SK-N-SH (cell line): ENCODE data around the gene GFI1B.

Experiments
- CTCF ChIP-seq: fragments of 200-600 bp; sonication (generic); IDR thresholded peaks from 2 replicates; pipeline ENCODE4 v1.6.1; 2017; ENCODE audit warnings: antibody characterized with exemption, mild to moderate bottlenecking, moderate library complexity
- ELF1 ChIP-seq: IDR thresholded peaks from 2 replicates; pipeline ENCODE4 v1.4.0; 2012
- EP300 ChIP-seq, 2 experiments: IDR thresholded peaks; 2 replicates each; pipeline versions ENCODE4 v1.4.0 to v1.6.1; 2012; ENCODE audit warnings: borderline replicate concordance in 1 of 2, low read depth in 1 of 2, low read length in 1 of 2
- MAX ChIP-seq: IDR thresholded peaks from 2 replicates; pipeline ENCODE4 v1.4.0; 2012; ENCODE audit warnings: low read depth
- REST ChIP-seq: IDR thresholded peaks from 2 replicates; pipeline ENCODE4 v1.6.1; 2012; ENCODE audit warnings: mild to moderate bottlenecking, low read depth, low read length, moderate library complexity
- RFX5 ChIP-seq: IDR thresholded peaks from 2 replicates; pipeline ENCODE4 v1.6.1; 2012; ENCODE audit warnings: mild to moderate bottlenecking, improper control_type of control experiment, low read length
- TEAD4 ChIP-seq: IDR thresholded peaks from 2 replicates; pipeline ENCODE4 v1.4.0; 2012; ENCODE audit warnings: mild to moderate bottlenecking, borderline replicate concordance; ENCODE audit not compliant: insufficient read depth

- no peak for TF ChIP-seq EP300 (IDR thresholded peaks at IDR 0.05; ENCODE audit: borderline replicate concordance in 1 of 2, low read depth in 1 of 2, low read length in 1 of 2)
- no peak for TF ChIP-seq REST
- no peak for TF ChIP-seq CTCF
- TF ChIP-seq MAX: no peak
- TF ChIP-seq RFX5: no peak
- TF ChIP-seq TEAD4: no peak
- no peak for TF ChIP-seq ELF1
Measured at GRCh38 chr9:132988244-132989013, 9.9 kb downstream of the GFI1B start.
